ENCODE measurements around the gene C4orf50. TPM values are rescaled to one million over a fixed set of nuclear protein-coding genes. Genes with fewer than 3 reads are reported as not detected.

The C4orf50 gene
- total RNA-seq, 1 experiment from 2014 or later, result 0.17 TPM

GRCh38 chr4:6055030-6055429 lies 36.8 kb upstream of the C4orf50 start:
- Histone ChIP-seq H3K79me2 (ENCODE audit: insufficient read depth, low read length) (no peaks in the 10 kb centered on the region), H2BK20ac (ENCODE audit: low read depth, low read length, poor library complexity, severe bottlenecking) (no peak overlapping the region), H2BK12ac (ENCODE audit: insufficient read length, low read depth, low read length) (no peak overlapping the region), H3K56ac (ENCODE audit: insufficient read length, low read depth, low read length) (no peak overlapping the region), H3K4ac (ENCODE audit: low read depth, low read length) (no peak overlapping the region), H2BK5ac (ENCODE audit: insufficient read length, low read length) (no peak overlapping the region), H3K4me1 (ENCODE audit: insufficient read depth, low read length) (no peaks in the 10 kb centered on the region), H2AFZ (ENCODE audit: low read length) (no peak overlapping the region), H3K18ac (ENCODE audit: insufficient read length, low read depth, low read length) (no peak overlapping the region), H2BK15ac (ENCODE audit: low read depth, low read length) (no peak overlapping the region), H2AK5ac (ENCODE audit: insufficient read length, low read length) (no peak overlapping the region), H3K4me2 (ENCODE audit: insufficient read depth, insufficient read length, low read length) (no peak overlapping the region), H2BK120ac (ENCODE audit: low read depth, low read length, poor library complexity, severe bottlenecking) (no peak overlapping the region), H3K9ac (ENCODE audit: extremely low read depth, insufficient read length, low read length) (no peak overlapping the region), H3K23me2 (ENCODE audit: insufficient read length, low read depth, low read length, poor library complexity, severe bottlenecking) (no peaks in the 10 kb centered on the region), H3K27me3 (ENCODE audit: insufficient read depth, low read length) (no peaks in the 10 kb centered on the region), H4K91ac (ENCODE audit: insufficient read length, low read depth, low read length) (no peak overlapping the region), H3K23ac (ENCODE audit: insufficient read length, low read depth, low read length) (no peak overlapping the region), H3K9me3 (ENCODE audit: control insufficient read depth, low read depth, low read length) (no peaks in the 10 kb centered on the region), H4K5ac (ENCODE audit: insufficient read length, low read depth, low read length) (no peak overlapping the region), H3K79me1 (ENCODE audit: insufficient read depth, low read depth, low read length, poor library complexity, severe bottlenecking) (no peaks in the 10 kb centered on the region), H3K27ac (ENCODE audit: insufficient read length, low read depth, low read length) (no peak overlapping the region), H4K8ac (replicated peaks; ENCODE audit: insufficient read length, low read depth, low read length) (no peak overlapping the region), H3T11ph (ENCODE audit: low read length) (no peak overlapping the region), H3K14ac (ENCODE audit: insufficient read depth, low read length) (no peak overlapping the region), H4K20me1 (ENCODE audit: control insufficient read depth, insufficient read depth, insufficient read length) (no peaks in the 10 kb centered on the region)
- Mint-ChIP-seq H3K27ac (no peak overlapping the region), H3K36me3 (ENCODE audit: insufficient read depth in 1 of 3, low read depth in 3 of 3) (peaks cover 14 to 22% (median 17%) of the 10 kb centered on the region in 3 experiments), H3K4me1 (peaks cover 9 to 17% of the 10 kb centered on the region in 2 experiments), H3K27me3 (ENCODE audit: low read depth) (peaks cover 3% of the 10 kb centered on the region), H3K9me3 (peaks cover 15 to 21% of the 10 kb centered on the region in 2 experiments), H3K4me3 (no peak overlapping the region)
- DNase-seq, result no peak
- TF ChIP-seq, protein P1, sequence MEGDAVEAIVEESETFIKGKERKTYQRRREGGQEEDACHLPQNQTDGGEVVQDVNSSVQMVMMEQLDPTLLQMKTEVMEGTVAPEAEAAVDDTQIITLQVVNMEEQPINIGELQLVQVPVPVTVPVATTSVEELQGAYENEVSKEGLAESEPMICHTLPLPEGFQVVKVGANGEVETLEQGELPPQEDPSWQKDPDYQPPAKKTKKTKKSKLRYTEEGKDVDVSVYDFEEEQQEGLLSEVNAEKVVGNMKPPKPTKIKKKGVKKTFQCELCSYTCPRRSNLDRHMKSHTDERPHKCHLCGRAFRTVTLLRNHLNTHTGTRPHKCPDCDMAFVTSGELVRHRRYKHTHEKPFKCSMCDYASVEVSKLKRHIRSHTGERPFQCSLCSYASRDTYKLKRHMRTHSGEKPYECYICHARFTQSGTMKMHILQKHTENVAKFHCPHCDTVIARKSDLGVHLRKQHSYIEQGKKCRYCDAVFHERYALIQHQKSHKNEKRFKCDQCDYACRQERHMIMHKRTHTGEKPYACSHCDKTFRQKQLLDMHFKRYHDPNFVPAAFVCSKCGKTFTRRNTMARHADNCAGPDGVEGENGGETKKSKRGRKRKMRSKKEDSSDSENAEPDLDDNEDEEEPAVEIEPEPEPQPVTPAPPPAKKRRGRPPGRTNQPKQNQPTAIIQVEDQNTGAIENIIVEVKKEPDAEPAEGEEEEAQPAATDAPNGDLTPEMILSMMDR (conservative IDR thresholded peaks at IDR 0.05), result no peak
- WGBS (ENCODE audit: extremely low coverage, insufficient read length, low lambda C conversion rate), result no CpG with 5 or more reads among the region's 4 CpGs

Measured in H9 (cell line).